Panc1 (cell line): ENCODE data around the gene FAS. TPM values are rescaled to one million over a fixed set of nuclear protein-coding genes. Genes with fewer than 3 reads are reported as not detected.

Source experiments
- ATAC-seq: fragments of 200-7000 bp; cut with Tn5 transposase; 2 replicates; pipeline ENCODE4 v1.9.1; 2020; ENCODE audit warnings: mild to moderate bottlenecking, moderate library complexity
- BruUV-seq: library from RNA; stranded (reverse); fragments of 400-500 nt; replicated peaks from 2 replicates; lab custom pipeline; 2021; lab: Mats Ljungman, UMichigan
- CTCF ChIA-PET: fragments of 300-600 bp; sonication (Branson Sonifier 250); formaldehyde crosslinking; loops from one replicate; lab custom pipeline; 2022; ENCODE audit warnings: antibody characterized with exemption; lab: Charles Lee
- POLR2A ChIA-PET: fragments of 300-600 bp; sonication (Branson Sonifier 250); formaldehyde crosslinking; loops from one replicate; lab custom pipeline; 2022; ENCODE audit warnings: antibody characterized with exemption; lab: Charles Lee
- DNase-seq: peaks from one replicate; pipeline ENCODE4 v3.0.0-alpha.2; 2010; ENCODE audit warnings: low read depth, low spot score
- H3K27ac ChIP-seq: 2 replicates; pipeline ENCODE4 v1.5.1; 2011; ENCODE audit warnings: mild to moderate bottlenecking, low read length, inconsistent platforms
- H3K27me3 ChIP-seq: fragments of 200-500 bp; sonication (Bioruptor generic); 2 replicates; pipeline ENCODE4 v1.6.0; 2014; ENCODE audit warnings: low read length, inconsistent platforms; ENCODE audit not compliant: control insufficient read depth, insufficient read depth
- H3K36me3 ChIP-seq: fragments of 200-500 bp; sonication (Bioruptor generic); 2 replicates; pipeline ENCODE4 v1.5.1; 2014; ENCODE audit warnings: inconsistent platforms, mild to moderate bottlenecking, low read length, moderate library complexity; ENCODE audit not compliant: control insufficient read depth, insufficient read depth
- H3K4me1 ChIP-seq: 2 replicates; pipeline ENCODE4 v1.5.1; 2011; ENCODE audit warnings: inconsistent platforms, mild to moderate bottlenecking, low read length, moderate library complexity; ENCODE audit not compliant: control insufficient read depth, insufficient read depth
- H3K4me3 ChIP-seq, 2 experiments: 2 replicates each; pipeline ENCODE4 v1.5.1; 2011 to 2012; ENCODE audit warnings: low read depth in 2 of 2, low read length in 2 of 2, mild to moderate bottlenecking in 2 of 2, inconsistent platforms in 1 of 2, moderate library complexity in 1 of 2
- H3K9me3 ChIP-seq: fragments of 200-500 bp; sonication (Bioruptor generic); 2 replicates; pipeline ENCODE4 v1.5.1; 2014; ENCODE audit warnings: low read depth, mild to moderate bottlenecking, inconsistent platforms, low read length, moderate library complexity; ENCODE audit not compliant: control insufficient read depth, insufficient read depth
- POLR2AphosphoS5 ChIP-seq: IDR thresholded peaks from 2 replicates; pipeline ENCODE4 v1.6.1; 2012; ENCODE audit warnings: mild to moderate bottlenecking, low read depth, low read length, moderate library complexity
- SIN3A ChIP-seq: IDR thresholded peaks from 2 replicates; pipeline ENCODE4 v1.6.1; 2012; ENCODE audit warnings: low read depth, mild to moderate bottlenecking, low read length, moderate library complexity, borderline replicate concordance; ENCODE audit not compliant: insufficient read depth
- TCF7L2 ChIP-seq: IDR thresholded peaks from 2 replicates; pipeline ENCODE4 v1.6.1; 2011; ENCODE audit warnings: mild to moderate bottlenecking, low read depth, low read length, inconsistent platforms
- in situ Hi-C: cut with HindIII; loops from 2 replicates; pipeline ENCODE4 v1.10.0; 2016; ENCODE audit warnings: low sequenced_read_pairs, low pct_unique_long_range_greater_than_20kb
- intact Hi-C: fragments of 100-400 bp; cut with micrococcal nuclease; formaldehyde crosslinking; loops from one replicate; pipeline ENCODE4 v1.10.0; 2022; ENCODE audit not compliant: unreplicated experiment
- total RNA-seq: library from RNA; stranded (reverse); gene quantifications from one replicate; pipeline ENCODE4 v1.2.1, GENCODE V29; 2021; ENCODE audit not compliant: unreplicated experiment
- TF ChIP-seq, protein P1 (sequence below), 2 experiments: IDR thresholded peaks; 2 replicates each; pipeline ENCODE4 v1.6.1; 2011 to 2012; ENCODE audit warnings: low read depth in 2 of 2, control low read depth in 1 of 2, low read length in 1 of 2, mild to moderate bottlenecking in 1 of 2, moderate library complexity in 1 of 2; ENCODE audit not compliant: insufficient read depth in 1 of 2
- TF ChIP-seq, protein P2 (sequence below): fragments of 450-650 bp; IDR thresholded peaks from 2 replicates; pipeline ENCODE4 v1.5.1; 2017; ENCODE audit warnings: mild to moderate bottlenecking

Gene FAS
- total RNA-seq, 1 experiment from 2014 or later: 8.1 TPM

DNA sequence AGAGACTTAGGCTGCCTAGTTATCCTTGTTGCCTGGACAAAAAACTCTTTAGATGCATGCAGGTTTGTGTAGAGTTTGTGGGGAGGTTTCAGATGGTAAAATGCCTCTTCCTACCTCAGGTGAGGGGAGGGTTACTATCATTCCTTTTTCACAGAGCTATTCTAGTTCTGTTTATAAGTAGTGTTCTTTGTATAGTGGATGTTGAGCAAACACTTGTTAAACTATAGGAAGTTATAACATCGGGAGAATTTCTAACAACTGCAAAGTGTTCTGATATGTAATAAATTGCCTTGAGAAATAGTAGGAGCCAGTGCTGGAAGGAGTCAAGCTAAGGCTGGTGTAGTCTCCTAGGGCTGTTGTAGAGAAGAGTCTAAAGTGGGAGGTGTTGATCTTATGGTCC, 6.7 kb upstream of the FAS start:
- Histone ChIP-seq H3K4me3 (no peak overlapping the region), H3K4me1 (no peaks in the 10 kb centered on the region), H3K9me3 (no peaks in the 10 kb centered on the region), H3K27ac (no peak overlapping the region), H3K27me3 (no peaks in the 10 kb centered on the region), H3K36me3 (no peaks in the 10 kb centered on the region)
- no TSS peak for BruUV-seq
- in situ Hi-C loops: no loop called here
- DNase-seq (no peak), ATAC-seq (no peak)
- intact Hi-C loops: no loop called here
- CTCF ChIA-PET: interaction anchor here (1.2 kb wide), 1 partner anchor 52 kb away, joined by 4 read pairs; no protein-coding TSS in a partner anchor
- POLR2A ChIA-PET: no interaction called here
- no peak for TF ChIP-seq POLR2AphosphoS5
- TF ChIP-seq, protein P1, sequence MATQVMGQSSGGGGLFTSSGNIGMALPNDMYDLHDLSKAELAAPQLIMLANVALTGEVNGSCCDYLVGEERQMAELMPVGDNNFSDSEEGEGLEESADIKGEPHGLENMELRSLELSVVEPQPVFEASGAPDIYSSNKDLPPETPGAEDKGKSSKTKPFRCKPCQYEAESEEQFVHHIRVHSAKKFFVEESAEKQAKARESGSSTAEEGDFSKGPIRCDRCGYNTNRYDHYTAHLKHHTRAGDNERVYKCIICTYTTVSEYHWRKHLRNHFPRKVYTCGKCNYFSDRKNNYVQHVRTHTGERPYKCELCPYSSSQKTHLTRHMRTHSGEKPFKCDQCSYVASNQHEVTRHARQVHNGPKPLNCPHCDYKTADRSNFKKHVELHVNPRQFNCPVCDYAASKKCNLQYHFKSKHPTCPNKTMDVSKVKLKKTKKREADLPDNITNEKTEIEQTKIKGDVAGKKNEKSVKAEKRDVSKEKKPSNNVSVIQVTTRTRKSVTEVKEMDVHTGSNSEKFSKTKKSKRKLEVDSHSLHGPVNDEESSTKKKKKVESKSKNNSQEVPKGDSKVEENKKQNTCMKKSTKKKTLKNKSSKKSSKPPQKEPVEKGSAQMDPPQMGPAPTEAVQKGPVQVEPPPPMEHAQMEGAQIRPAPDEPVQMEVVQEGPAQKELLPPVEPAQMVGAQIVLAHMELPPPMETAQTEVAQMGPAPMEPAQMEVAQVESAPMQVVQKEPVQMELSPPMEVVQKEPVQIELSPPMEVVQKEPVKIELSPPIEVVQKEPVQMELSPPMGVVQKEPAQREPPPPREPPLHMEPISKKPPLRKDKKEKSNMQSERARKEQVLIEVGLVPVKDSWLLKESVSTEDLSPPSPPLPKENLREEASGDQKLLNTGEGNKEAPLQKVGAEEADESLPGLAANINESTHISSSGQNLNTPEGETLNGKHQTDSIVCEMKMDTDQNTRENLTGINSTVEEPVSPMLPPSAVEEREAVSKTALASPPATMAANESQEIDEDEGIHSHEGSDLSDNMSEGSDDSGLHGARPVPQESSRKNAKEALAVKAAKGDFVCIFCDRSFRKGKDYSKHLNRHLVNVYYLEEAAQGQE (IDR thresholded peaks at IDR 0.05; ENCODE audit: insufficient read depth in 1 of 2, low read depth in 2 of 2, low read length in 1 of 2): no peak
- no peak for TF ChIP-seq SIN3A
- TF ChIP-seq, protein P2, sequence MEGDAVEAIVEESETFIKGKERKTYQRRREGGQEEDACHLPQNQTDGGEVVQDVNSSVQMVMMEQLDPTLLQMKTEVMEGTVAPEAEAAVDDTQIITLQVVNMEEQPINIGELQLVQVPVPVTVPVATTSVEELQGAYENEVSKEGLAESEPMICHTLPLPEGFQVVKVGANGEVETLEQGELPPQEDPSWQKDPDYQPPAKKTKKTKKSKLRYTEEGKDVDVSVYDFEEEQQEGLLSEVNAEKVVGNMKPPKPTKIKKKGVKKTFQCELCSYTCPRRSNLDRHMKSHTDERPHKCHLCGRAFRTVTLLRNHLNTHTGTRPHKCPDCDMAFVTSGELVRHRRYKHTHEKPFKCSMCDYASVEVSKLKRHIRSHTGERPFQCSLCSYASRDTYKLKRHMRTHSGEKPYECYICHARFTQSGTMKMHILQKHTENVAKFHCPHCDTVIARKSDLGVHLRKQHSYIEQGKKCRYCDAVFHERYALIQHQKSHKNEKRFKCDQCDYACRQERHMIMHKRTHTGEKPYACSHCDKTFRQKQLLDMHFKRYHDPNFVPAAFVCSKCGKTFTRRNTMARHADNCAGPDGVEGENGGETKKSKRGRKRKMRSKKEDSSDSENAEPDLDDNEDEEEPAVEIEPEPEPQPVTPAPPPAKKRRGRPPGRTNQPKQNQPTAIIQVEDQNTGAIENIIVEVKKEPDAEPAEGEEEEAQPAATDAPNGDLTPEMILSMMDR: no peak
- TF ChIP-seq TCF7L2: no peak

DNA sequence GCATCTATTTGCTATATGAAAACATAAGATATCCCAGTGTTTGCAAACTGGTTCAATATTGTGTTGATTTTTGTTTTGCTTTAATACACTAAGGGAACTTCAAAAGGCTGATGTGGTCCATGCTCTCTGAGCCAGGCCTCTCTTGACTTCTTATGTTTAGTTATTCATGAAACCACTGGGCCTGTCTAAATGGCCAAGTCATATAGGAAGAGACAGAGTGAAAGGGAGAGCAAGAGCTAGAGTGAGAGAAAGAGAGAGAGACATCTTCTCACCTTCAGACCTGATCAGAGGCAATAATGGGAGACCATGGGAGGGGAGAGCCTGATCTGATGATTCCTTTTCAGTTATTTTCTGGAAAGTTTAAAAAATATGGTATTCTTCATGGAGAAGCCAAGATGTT, 6.1 kb upstream of the FAS start:
- POLR2A ChIA-PET: no interaction called here
- CTCF ChIA-PET: interaction anchor here (1.2 kb wide), 1 partner anchor 52 kb away, joined by 4 read pairs; no protein-coding TSS in a partner anchor
- in situ Hi-C loops: no loop called here

More for the DNA sequence above, 6.1 kb upstream of the FAS start:
- intact Hi-C loops: no loop called here
- Histone ChIP-seq H3K27me3 (no peaks in the 10 kb centered on the region), H3K27ac (no peak overlapping the region), H3K9me3 (no peaks in the 10 kb centered on the region), H3K36me3 (no peaks in the 10 kb centered on the region), H3K4me3 (no peak overlapping the region), H3K4me1 (0 out of 2 replicates have a peak, but pooled peaks cover under 1% of the 10 kb centered on the region)
- TF ChIP-seq SIN3A: no peak
- TF ChIP-seq, protein P1 (IDR thresholded peaks at IDR 0.05; ENCODE audit: insufficient read depth in 1 of 2, low read depth in 2 of 2, low read length in 1 of 2): no peak
- TF ChIP-seq TCF7L2: no peak
- TF ChIP-seq POLR2AphosphoS5: no peak
- TF ChIP-seq, protein P2: no peak
- no TSS peak for BruUV-seq
- no peak for DNase-seq
- ATAC-seq: no peak
